ENCODE results near the gene DLGAP1. TPM values are rescaled to one million over a fixed set of nuclear protein-coding genes. Genes with fewer than 3 reads are reported as not detected.

The DLGAP1 gene
- polyA plus RNA-seq, 1 of the 3 experiments (the other 2 are of a cell fraction): not detected

DNA sequence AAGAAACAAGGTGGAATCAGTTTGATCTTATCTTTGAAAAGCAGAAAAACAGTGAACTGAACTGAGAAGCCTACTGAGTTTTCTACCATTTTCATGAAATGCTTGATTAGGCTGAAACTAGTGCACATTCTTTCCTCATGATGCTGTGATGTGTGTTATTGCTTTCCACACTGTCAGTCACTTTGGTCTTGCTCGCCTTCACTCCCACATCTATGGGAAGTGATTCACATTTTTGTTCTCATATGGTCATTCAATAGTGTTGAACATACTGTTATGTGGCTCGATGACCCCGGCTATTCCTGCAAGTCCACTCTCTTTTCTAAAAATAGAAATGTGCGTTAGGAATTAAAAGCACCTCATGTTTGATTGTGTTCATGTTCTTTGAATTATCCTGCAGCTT is 875.4 kb downstream of the DLGAP1 start:
- ChIA-PET CTCF (no interaction called here), POLR2A (no interaction called here)
- 24% methylated on average over 4 of the region's 4 CpGs for WGBS (ENCODE audit: low lambda C conversion rate)
- Histone ChIP-seq H3K79me2 (ENCODE audit: insufficient read depth) (no peaks in the 10 kb centered on the region), H3K4me3 (ENCODE audit: low read depth in 2 of 2, low read length in 1 of 2) (no peak overlapping the region), H4K20me1 (ENCODE audit: insufficient read depth) (no peaks in the 10 kb centered on the region), H3K4me2 (peak overlapping the region; percentile 2; the same call in 1 of the 2 replicates), H3F3A (replicated peaks; ENCODE audit: insufficient read depth) (peaks cover 3% of the 10 kb centered on the region), H2AFZ (ENCODE audit: low read depth) (peak overlapping the region; percentile 54; the same call in 1 of the 2 replicates), H3K27ac (ENCODE audit: low read depth in 2 of 2, low read length in 1 of 2) (peak overlapping the region in 1 of 2 experiments; percentile 58; a peak in 2 of 4 replicates), H3K4me1 (ENCODE audit: control insufficient read depth in 1 of 2, insufficient read depth in 2 of 2, low read depth in 1 of 2, low read length in 1 of 2) (peaks cover 0 to 6% of the 10 kb centered on the region in 2 experiments; a peak in 2 of 4 replicates), H3K9ac (no peak overlapping the region), H3K27me3 (ENCODE audit: insufficient read depth) (no peaks in the 10 kb centered on the region), H3K9me3 (no peaks in the 10 kb centered on the region), H3K36me3 (replicated peaks in 1 of 2; ENCODE audit: control insufficient read depth in 1 of 2, insufficient read depth in 2 of 2, low read length in 1 of 2) (no peaks in the 10 kb centered on the region), H3K9me2 (no peaks in the 10 kb centered on the region)
- DNase-seq: no peak
- TF ChIP-seq, protein P1, sequence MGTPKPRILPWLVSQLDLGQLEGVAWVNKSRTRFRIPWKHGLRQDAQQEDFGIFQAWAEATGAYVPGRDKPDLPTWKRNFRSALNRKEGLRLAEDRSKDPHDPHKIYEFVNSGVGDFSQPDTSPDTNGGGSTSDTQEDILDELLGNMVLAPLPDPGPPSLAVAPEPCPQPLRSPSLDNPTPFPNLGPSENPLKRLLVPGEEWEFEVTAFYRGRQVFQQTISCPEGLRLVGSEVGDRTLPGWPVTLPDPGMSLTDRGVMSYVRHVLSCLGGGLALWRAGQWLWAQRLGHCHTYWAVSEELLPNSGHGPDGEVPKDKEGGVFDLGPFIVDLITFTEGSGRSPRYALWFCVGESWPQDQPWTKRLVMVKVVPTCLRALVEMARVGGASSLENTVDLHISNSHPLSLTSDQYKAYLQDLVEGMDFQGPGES (IDR thresholded peaks at IDR 0.05; ENCODE audit: low read depth, low read length): no peak
- TF ChIP-seq USF1 (IDR thresholded peaks at IDR 0.05; ENCODE audit: borderline replicate concordance, low read depth): no peak
- TF ChIP-seq TAF1 (IDR thresholded peaks at IDR 0.05; ENCODE audit: borderline replicate concordance, low read depth, low read length): no peak
- no peak for TF ChIP-seq FOSL2 (IDR thresholded peaks at IDR 0.05; ENCODE audit: borderline replicate concordance, low read depth)
- TF ChIP-seq RXRA (IDR thresholded peaks at IDR 0.05; ENCODE audit: borderline replicate concordance, low read depth): 0 out of 2 replicates have a peak, but pooled peaks have one; percentile 22
- TF ChIP-seq, protein P2, sequence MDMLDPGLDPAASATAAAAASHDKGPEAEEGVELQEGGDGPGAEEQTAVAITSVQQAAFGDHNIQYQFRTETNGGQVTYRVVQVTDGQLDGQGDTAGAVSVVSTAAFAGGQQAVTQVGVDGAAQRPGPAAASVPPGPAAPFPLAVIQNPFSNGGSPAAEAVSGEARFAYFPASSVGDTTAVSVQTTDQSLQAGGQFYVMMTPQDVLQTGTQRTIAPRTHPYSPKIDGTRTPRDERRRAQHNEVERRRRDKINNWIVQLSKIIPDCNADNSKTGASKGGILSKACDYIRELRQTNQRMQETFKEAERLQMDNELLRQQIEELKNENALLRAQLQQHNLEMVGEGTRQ (IDR thresholded peaks at IDR 0.05; ENCODE audit: borderline replicate concordance, low read depth, low read length): no peak
- peak; percentile 34; the same call in 1 of the 2 replicates for TF ChIP-seq TCF12 (IDR thresholded peaks at IDR 0.05)
- TF ChIP-seq, protein P3, sequence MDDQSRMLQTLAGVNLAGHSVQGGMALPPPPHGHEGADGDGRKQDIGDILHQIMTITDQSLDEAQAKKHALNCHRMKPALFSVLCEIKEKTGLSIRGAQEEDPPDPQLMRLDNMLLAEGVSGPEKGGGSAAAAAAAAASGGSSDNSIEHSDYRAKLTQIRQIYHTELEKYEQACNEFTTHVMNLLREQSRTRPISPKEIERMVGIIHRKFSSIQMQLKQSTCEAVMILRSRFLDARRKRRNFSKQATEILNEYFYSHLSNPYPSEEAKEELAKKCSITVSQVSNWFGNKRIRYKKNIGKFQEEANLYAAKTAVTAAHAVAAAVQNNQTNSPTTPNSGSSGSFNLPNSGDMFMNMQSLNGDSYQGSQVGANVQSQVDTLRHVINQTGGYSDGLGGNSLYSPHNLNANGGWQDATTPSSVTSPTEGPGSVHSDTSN (IDR thresholded peaks at IDR 0.05): peak; percentile 68

DNA sequence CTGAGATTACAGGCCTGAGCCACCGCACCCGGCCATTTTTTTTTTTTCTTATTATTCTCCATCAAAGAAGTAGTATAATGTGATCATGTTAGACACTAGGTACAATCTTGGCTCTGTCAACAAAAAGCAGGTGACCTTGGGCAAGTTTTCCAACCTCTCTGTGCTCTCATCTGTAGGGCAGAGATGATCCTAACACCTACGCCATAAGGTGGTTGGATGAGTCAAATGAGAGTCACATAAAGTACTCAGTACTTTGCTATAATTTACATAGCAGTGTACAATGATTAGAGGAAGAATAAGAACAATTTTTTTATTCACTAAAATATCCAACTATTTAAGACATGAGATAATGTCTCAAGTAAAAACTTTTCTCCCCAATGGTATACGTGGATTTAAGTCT is 876.5 kb downstream of the DLGAP1 start:
- ChIA-PET POLR2A (no interaction called here), CTCF (interaction anchor here (2.2 kb wide), 1 partner anchor 7 kb away, joined by 11 read pairs; no protein-coding TSS in a partner anchor)
- Histone ChIP-seq H3K36me3 (replicated peaks in 1 of 2; ENCODE audit: control insufficient read depth in 1 of 2, insufficient read depth in 2 of 2, low read length in 1 of 2) (no peaks in the 10 kb centered on the region), H2AFZ (ENCODE audit: low read depth) (no peak overlapping the region), H3K27ac (ENCODE audit: low read depth in 2 of 2, low read length in 1 of 2) (0 out of 4 replicates have a peak overlapping the region, but pooled peaks of 1 of the 2 experiments have one; percentile 58), H3K79me2 (ENCODE audit: insufficient read depth) (no peaks in the 10 kb centered on the region), H3K4me2 (no peak overlapping the region), H3K9ac (no peak overlapping the region), H3K4me3 (ENCODE audit: low read depth in 2 of 2, low read length in 1 of 2) (no peak overlapping the region), H3F3A (replicated peaks; ENCODE audit: insufficient read depth) (peaks cover 3% of the 10 kb centered on the region), H3K4me1 (ENCODE audit: control insufficient read depth in 1 of 2, insufficient read depth in 2 of 2, low read depth in 1 of 2, low read length in 1 of 2) (peaks cover 0 to 6% of the 10 kb centered on the region in 2 experiments; a peak in 2 of 4 replicates), H3K9me2 (no peaks in the 10 kb centered on the region), H4K20me1 (ENCODE audit: insufficient read depth) (no peaks in the 10 kb centered on the region), H3K9me3 (no peaks in the 10 kb centered on the region), H3K27me3 (ENCODE audit: insufficient read depth) (no peaks in the 10 kb centered on the region)
- no peak for DNase-seq
- WGBS (ENCODE audit: low lambda C conversion rate): 76% methylated on average over 4 of the region's 4 CpGs
- TF ChIP-seq, protein P4, sequence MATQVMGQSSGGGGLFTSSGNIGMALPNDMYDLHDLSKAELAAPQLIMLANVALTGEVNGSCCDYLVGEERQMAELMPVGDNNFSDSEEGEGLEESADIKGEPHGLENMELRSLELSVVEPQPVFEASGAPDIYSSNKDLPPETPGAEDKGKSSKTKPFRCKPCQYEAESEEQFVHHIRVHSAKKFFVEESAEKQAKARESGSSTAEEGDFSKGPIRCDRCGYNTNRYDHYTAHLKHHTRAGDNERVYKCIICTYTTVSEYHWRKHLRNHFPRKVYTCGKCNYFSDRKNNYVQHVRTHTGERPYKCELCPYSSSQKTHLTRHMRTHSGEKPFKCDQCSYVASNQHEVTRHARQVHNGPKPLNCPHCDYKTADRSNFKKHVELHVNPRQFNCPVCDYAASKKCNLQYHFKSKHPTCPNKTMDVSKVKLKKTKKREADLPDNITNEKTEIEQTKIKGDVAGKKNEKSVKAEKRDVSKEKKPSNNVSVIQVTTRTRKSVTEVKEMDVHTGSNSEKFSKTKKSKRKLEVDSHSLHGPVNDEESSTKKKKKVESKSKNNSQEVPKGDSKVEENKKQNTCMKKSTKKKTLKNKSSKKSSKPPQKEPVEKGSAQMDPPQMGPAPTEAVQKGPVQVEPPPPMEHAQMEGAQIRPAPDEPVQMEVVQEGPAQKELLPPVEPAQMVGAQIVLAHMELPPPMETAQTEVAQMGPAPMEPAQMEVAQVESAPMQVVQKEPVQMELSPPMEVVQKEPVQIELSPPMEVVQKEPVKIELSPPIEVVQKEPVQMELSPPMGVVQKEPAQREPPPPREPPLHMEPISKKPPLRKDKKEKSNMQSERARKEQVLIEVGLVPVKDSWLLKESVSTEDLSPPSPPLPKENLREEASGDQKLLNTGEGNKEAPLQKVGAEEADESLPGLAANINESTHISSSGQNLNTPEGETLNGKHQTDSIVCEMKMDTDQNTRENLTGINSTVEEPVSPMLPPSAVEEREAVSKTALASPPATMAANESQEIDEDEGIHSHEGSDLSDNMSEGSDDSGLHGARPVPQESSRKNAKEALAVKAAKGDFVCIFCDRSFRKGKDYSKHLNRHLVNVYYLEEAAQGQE (IDR thresholded peaks at IDR 0.05; ENCODE audit: low read depth, low read length): no peak
